Measurements from ENCODE around the gene METAP1D. TPM values are rescaled to one million over a fixed set of nuclear protein-coding genes. Genes with fewer than 3 reads are reported as not detected.
"Not testable (repeated sequence)": the region's sequence is repeated elsewhere in the genome, so short reads cannot be mapped to it uniquely, and the experiment has no call there.

Gene METAP1D
- total RNA-seq, 1 donor from 2014 or later: 5.3 TPM

DNA sequence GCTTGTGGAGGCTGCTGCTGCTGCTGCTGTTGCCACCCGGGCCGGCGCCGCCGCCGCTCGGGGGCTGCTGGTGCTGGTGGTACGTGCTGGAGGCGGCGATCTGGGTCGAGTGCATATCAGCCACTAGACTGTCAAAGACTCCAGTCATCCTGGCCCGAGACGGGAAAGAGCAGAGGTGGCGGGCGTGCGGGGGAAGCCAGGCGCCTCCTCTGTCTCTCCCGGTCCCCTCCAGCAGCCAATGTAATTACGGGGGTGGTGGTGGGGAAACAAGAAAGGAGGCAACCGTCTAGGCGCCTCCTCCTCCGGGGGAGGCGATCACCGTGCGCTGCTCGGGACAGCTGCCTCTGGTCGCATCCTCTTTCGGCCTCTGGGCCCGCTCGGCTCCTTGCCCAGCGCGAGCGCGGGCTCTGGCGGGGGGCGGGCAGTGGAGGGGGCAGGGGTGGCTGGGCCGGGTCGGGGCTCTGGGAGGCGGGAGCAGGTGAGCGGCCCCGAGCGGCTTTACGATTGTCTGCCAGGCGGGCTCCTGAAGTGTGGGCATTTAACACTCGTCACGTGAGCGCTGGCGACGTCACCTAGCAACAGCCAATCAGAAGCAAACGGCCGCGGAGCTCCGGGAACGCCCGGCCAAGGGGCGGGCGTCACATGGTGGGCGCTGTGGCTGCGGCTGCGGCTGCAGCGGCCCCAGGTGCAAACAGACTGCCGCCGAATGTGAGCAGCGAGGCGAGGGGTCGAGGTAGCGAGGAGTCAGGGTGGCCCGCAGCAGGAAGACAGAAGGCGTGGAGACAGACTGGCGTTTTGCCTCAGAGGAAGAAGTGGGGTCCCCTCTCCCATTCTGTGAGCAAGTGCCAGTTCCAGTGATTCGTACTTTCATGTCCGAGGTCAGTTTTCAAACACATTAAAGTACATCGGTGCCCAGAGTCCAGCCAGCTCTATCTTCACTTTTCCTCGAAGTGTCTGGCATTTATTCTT is 102.9 kb downstream of the METAP1D start, which contains the start of gene DLX2:
Gene DLX2, minus strand, starts transcription at position 510 of the 969 bp plus-strand sequence. Its CDS starts 362 bp downstream, at position 148.
- peak; percentile 92 for DNase-seq

DNA sequence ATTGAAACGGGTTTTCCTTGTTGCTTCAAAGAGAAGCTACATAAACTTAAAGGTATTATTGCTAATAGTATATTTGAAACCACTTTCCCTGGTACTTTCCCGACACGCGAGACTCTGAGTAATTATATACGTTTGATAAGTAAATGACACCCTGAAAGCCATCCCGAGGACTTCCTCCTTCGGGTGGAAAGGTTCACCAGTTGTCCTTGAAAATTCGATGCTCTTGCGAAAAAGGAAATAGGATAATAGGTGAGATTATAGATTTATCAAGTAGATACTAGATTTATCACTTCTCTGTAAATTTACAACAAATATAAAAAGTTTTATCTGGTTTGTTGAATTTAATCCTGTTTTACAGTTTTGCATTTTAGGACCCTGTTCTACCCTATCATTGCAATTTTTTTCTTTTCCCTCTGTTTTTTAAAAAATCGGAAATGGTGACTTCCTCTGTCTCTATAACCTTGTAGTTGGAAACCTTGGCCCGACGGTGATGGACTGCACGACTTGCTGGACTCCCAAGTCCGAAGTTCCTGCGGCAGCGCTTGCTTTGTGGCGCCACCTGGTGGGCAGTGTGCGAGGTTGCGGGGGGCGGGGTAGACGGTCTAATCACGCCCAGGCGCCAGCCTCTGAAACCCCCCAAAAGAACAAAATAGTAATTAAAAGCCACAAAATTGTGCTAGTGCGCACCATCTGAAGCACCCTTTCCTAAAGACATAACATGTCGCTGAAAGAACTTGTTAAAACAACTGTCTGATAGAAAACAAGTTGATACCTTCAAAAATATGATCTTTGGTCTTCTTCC is 103.9 kb downstream of the METAP1D start:
- peak; percentile 94 for DNase-seq

DNA sequence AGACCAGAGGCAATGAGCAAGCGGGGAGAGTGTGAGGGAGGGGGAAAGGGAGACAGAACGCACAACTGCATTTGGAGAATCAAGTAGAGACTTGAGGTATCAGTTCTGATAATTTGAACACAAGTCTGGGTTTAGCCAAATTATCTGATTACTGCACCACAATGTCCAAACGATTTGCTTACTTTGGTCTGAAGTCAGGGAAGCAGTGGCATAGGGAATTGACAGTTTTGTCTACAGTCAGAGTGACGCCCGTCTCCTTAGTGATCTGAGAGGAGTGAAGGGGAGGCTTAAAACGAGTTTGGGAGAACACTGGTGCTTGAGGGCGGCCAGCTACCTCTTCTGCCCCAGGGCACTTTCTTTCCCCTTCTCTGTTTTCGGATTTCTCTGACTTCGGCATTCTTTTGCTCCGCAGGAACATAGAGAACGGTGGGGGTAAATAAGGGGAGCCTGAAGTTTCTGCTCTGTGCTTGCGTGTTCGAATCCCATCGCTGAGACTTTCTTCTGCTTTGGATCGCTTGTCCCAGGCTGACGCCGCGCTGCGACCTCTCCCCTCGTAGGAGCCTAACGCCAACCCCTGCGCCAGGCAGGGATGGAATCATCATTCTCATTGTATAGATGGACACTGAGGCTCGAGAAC is 105.8 kb downstream of the METAP1D start:
- no peak for DNase-seq

DNA sequence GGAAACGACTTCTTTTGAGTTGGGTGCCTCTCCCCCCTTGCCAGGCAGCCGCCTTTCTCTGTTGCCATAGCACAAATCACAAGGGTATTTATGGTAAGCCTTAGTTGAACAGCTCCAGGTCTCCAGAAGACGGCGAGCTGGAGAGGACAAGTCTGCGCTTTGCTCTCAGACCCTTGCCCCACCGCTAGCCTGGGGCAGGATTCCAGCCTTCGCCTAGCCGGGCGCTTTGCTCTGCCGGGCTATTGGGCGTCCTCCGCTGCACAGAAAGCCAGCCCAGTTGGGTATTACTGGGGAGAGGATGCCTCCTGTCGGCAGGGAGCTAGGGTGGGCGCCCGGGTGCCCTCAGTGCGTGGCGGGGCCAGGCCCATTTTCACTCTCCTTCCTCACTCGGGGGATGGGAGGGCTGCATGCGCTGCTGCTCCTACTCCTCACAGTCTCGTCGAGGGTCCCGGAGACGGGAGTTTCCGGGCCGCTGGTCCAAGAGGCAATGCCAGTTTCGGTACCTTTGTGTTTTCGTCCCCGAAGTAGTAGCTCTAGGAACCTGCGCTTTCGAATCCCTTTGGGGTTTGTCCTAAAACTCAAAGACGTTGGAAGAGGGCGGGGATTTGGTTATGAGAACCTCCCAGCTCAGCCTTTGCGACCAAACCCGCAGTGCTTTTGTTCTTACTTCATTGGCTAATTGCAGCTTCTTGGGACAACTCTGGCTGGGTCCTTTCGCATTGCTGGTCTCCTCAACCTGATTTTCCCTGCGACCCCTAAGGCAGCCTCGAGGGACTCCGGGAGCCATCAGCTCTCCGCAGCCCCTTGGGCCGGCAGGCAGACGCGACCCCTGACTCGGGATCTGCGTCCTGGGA is 106.6 kb downstream of the METAP1D start:
- peak; percentile 67 for DNase-seq

DNA sequence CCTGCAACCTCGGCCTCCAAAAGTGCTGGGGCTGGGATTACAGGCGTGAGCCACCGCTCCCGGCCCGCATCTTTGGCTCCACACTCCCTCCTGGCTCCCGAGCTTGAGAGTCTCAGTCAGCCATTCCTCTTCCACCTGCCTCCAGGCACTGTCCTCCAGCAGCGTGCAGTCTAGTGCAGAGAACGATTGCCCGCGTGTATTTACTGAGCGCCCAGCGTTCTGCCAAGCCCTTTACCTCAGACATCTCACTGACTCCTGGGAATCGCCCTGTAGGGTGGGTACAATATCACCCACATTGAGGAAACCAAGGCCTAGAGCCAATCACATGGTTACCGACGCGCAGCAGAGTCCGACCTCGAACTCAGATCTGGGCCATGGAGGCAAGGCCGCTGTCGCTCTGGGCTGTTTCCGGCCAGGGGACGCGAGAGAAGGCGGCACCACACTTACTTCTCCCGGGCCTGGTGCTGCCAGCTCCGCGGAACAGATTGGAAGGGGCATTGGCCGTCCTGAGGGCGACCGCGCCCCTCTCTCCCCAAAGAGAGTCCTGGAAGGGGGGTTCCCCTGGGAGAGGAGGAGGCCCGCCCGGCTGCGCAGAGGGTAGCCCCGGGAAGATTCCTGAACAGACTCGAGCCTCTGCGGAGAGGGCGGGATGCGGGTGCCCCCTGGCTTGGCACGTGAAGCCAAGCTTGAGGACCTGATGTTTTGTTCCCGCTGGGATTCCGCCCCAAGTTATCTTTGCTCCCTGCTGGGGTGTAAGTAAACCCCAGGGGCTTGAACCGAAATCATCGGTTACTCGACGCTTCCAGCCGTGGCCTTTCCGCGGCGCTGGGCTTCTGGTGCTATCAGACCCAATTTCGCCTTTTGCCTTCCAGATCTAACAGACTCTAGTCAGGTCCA is 108.2 kb downstream of the METAP1D start:
- no peak for DNase-seq

DNA sequence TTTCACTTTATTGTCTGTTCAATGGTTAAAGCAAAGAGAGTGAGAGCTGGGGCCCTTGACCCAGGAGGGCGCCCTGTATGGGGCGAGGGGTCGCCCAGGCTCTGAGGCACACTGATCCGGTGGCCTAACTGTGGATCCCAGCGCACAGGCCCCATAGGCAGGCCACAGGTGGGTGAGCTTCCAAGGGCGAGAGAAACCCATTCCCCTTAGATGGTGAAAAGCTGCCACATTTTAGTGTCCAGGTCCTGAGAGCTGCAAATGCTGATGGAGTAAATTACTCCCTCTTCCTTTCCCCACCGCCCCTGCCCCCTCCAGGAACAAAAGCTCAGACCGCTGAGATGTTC is 108.8 kb downstream of the METAP1D start:
- no peak for DNase-seq

DNA sequence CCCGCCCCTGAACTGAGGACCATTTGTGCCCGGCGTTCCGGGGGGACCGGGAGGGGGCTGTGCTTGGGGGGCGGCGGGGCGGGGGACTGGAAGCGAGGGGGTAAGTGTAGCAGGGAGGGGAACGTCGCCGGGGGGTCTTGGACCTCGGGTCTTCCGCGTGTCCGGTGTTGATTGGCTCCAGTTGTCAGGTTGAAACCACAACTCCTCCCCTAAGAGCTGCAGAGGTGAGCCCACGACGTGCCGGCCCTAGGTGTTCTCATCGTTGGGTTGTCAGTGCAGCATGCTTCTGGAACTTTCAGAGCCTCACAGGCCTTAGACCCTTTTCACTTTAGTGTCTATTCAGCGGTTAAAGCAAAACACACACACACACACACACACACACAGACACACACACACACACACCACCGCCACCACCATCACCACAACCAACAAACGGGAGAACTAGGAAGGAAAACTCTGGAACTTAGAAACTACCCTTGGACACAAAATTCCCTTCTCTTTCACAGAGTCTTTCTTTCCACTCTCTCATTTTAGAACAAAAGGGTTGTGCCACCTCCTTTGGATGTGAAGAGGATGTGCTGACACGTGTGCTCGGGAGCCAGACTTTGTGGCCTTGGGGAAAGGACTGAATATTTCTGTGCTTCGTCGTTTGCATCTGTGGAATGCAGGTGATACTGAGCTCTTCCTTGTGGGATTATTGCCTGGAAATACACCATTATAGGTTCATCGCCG is 109.7 kb downstream of the METAP1D start:
- DNase-seq: no peak

DNA sequence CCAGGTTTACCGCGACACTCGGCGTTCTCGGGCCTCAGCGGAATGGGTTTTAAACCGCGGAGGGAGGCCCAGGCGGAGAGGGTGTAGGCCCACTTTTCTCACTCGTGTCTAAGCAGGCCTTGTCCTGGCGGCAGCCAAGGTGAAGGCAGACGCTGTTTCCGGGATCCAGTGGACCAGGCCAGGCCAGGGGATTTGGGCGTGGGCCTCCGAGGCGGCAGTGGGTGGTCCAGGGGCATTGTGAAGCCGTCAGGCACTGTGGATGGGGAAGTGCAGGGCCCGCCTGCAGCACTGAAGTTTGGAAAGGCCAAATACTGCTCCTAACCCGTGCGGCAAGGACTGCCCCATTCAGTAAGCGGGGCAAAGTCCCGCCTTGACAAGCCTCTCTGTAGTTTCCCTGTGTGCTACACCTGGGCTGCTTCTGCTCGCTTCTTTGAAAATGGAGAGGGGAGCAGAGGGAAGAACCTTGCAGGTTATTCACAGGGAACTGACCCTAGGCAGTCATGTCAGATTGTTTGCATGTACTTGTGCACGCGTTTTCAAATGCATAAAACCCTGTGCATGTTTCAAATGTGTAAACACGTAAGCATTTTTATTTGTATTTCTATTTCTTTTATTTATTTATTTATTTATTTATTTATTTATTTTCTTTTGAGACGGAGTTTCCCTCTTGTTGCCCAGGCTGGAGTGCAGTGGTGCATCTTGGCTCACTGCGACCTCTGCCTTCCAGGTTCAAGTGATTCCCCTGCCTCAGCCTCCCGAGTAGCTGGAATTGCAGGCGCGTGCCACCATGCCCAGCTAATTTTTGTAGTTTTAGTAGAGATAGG is 110.4 kb downstream of the METAP1D start:
- DNase-seq: no peak

DNA sequence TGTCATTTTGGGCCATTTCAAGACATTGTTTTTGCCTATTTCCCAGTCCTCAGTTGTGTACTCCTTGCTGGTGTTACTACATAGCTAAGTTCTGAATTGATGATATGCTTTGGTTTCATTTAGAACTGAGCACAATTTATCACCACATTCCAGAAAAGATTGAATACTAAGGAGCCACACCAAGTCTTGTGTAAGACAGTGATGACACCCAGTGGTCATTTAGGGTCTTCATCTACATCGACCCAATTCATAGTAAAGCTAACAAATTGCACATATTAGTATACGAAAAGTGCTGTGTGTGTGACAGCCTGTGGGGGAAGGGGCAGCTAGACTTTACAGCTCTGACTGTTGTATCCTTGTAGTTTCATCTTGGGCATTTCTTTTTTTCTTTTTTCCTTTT is 113.9 kb downstream of the METAP1D start:
- DNase-seq: peak; percentile 68

DNA sequence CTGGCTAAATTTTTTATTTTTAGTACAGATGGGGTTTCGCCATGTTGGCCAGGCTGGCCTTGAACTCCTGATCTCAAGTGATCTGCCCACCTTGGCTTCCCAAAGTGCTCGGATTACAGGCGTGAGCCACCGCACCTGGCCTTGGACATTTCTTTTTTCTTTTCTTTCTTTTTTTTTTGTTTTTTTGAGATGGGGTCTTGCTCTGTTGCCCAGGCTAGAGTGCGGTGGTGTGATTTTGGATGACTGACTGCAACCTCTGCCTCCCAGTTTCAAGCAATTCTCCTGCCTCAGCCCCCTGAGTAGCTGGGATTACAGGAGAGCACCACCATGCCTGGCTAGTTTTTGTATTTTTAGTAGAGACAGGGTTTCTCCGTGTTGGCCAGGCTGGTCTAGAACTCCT is 114.4 kb downstream of the METAP1D start:
- not testable (repeated sequence) for DNase-seq

DNA sequence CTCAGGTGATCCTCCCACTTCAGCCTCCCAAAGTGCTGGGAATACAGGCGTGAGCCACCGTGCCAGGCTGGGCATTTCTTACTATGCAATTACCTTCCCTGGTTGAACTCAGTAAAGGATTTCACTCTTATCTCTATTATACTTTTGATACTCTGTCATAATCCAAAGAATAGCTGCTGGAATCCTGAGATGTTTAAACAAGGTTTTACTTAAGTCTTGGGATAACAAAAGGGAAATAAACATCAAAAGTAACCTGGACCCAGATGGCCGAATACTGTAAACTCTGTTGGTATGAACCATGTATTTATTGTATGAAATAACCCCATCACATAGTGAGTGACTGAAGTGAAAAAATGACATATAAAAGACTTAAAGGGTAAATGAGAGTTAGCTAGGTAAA is 114.8 kb downstream of the METAP1D start:
- no peak for DNase-seq

DNA sequence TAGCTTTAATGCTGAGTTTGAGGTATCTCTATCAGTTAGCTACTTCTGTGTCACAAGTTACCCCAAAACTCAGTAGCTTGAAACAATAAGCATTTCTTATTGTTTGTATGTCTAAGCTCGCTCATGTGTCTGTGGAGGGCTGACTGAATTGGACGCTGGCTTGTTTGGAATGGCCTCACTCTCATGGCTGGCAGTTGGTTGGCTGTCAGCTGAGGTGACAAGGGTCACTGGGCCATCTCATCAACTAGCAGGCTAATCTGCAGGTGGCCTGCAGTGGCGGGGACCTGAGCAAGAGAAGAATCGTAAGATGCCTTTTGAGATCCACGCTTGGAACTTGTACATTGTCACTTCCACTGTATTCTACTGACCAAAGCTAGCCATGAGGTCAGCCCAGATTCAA is 116.4 kb downstream of the METAP1D start:
- DNase-seq: no peak

DNA sequence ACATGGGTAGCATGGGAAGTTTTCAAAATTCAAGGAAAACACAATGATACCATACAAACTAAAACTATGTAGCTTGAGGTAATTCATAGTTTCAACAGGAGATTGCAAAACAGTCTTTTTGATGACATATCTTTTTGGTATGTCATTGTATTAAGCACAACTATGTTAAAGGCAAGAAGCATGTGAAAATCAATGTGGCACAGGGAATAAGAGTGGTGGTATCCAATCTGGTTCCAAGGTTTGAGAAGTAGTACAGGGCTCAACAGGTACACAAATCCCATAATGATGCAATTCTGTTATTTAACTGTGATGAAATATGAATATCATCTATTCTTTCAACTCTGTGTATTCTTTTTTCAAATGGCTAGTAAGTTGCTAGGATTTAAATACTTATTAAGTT is 119.3 kb downstream of the METAP1D start:
- peak; percentile 37 for DNase-seq

DNA sequence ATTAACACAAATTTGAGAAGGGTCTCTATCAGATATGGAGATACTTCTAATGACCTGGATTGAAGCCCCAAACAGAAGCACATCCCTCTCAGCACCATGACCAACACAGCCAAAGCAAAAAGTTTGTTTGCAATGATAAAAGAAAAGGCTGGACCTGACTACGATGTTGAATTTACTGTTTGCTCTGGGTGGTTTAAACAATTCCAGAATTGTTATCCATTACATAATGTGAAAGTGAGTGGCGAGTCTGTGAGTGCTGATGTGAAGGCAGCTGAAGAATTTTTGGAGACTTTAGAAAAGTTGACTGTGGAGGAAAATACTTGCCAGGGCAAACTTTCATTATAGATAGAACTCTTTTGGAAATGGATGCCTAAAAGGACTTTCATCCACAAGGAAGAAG is 120.4 kb downstream of the METAP1D start:
- DNase-seq: no peak

DNA sequence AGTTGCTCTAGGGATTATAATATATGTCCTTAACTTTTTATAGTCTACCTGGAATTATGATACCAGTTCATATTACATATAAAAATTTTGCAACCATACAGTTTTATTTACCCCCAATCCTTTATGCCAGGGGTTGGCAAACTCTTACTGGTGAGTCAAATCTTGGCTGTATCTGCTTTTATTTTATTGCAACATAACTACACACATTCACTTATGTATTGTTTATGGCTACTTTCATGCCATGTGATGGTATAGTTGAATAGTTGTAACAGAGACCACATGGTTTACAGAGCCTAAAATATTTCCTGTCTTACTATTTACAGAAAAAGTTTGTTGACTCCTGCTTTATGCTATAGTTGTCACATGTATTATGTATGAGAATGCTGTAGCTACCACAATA is 128.7 kb downstream of the METAP1D start:
- DNase-seq: no peak

DNA sequence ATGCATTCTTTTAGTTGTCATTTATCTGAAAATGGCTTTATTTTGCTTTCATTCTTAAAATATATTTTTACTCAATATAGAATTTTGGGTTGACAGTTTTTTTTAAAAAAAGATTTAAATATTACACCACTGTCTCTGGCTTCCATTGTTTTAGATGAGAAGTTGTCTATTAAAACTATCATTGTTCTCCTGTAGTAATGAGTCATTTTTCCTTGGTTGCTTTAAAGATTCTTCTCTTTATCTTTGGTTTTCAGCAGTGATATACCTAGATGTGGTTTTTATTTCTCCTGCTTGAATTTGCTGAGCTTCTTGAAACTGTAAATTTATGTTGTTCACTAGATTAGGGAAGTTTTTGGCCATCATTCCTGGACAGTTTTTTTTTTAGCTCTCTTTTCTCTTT is 129.7 kb downstream of the METAP1D start:
- no peak for DNase-seq
